Calu3 (cell line): Measurements from ENCODE around the gene MARK2. TPM values are rescaled to one million over a fixed set of nuclear protein-coding genes. Genes with fewer than 3 reads are reported as not detected.
"Not testable (repeated sequence)": the region's sequence is repeated elsewhere in the genome, so short reads cannot be mapped to it uniquely, and the experiment has no call there.

Experiments
- BruUV-seq: library from RNA; stranded (reverse); fragments of 400-500 nt; replicated peaks from 2 replicates; lab custom pipeline; 2021; lab: Mats Ljungman, UMichigan
- CTCF ChIA-PET: fragments of 300-600 bp; sonication (Branson Sonifier 250); formaldehyde crosslinking; loops from one replicate; lab custom pipeline; 2022; ENCODE audit warnings: antibody characterized with exemption; lab: Charles Lee
- DNase-seq: peaks from one replicate; pipeline ENCODE4 v3.0.0; 2022
- H3K27ac Mint-ChIP-seq: one replicate; pipeline ENCODE4 v1.8.0; 2022; ENCODE audit warnings: mixed read lengths; ENCODE audit not compliant: unreplicated experiment
- H3K27me3 Mint-ChIP-seq: one replicate; pipeline ENCODE4 v1.8.0; 2022; ENCODE audit warnings: mixed read lengths; ENCODE audit not compliant: unreplicated experiment
- H3K36me3 Mint-ChIP-seq: one replicate; pipeline ENCODE4 v1.8.0; 2022; ENCODE audit warnings: mild to moderate bottlenecking, moderate library complexity, mixed read lengths; ENCODE audit not compliant: insufficient read depth, unreplicated experiment
- H3K4me1 Mint-ChIP-seq: one replicate; pipeline ENCODE4 v1.8.0; 2022; ENCODE audit warnings: mild to moderate bottlenecking, low read depth, mixed read lengths; ENCODE audit not compliant: unreplicated experiment
- H3K4me3 Mint-ChIP-seq: one replicate; pipeline ENCODE4 v1.8.0; 2022; ENCODE audit warnings: mild to moderate bottlenecking, low read depth, moderate library complexity, mixed read lengths; ENCODE audit not compliant: unreplicated experiment
- H3K9me3 Mint-ChIP-seq: one replicate; pipeline ENCODE4 v1.8.0; 2022; ENCODE audit warnings: low read depth, mixed read lengths; ENCODE audit not compliant: unreplicated experiment
- CTCF ChIP-seq: fragments of 200-600 bp; IDR thresholded peaks from one replicate; pipeline ENCODE4 v1.8.0; 2022; ENCODE audit warnings: antibody characterized with exemption; ENCODE audit not compliant: unreplicated experiment
- intact Hi-C: fragments of 100-400 bp; cut with micrococcal nuclease; formaldehyde crosslinking; loops from one replicate; pipeline ENCODE4 v1.10.0; 2022; ENCODE audit not compliant: unreplicated experiment
- total RNA-seq: library from RNA; stranded (reverse); gene quantifications from 2 replicates; pipeline ENCODE4 v1.2.3, GENCODE V29; 2022

The MARK2 gene
- total RNA-seq, 1 experiment from 2014 or later, result 63.1 TPM

- Mint-ChIP-seq H3K27ac (no peak overlapping the region), H3K4me1 (peaks cover 16% of the 10 kb centered on the region), H3K9me3 (no peaks in the 10 kb centered on the region), H3K4me3 (no peak overlapping the region), H3K36me3 (peaks cover 9% of the 10 kb centered on the region), H3K27me3 (no peaks in the 10 kb centered on the region)
- intact Hi-C loops, result no loop called here
- no peak for DNase-seq
- no peak for TF ChIP-seq CTCF
- CTCF ChIA-PET, result no interaction called here
- BruUV-seq, result no TSS peak
Measured at GRCh38 chr11:63854696-63855095, 15.8 kb downstream of the MARK2 start.

- CTCF ChIA-PET, result interaction anchor here (0.8 to 1.2 kb wide), 3 partner anchors 16 to 78 kb away, joined by 3 to 4 read pairs (median 4); partner anchors contain the start of gene MARK2
- no peak for TF ChIP-seq CTCF
- no TSS peak for BruUV-seq
- H3K27me3 Mint-ChIP-seq, result no peaks in the 10 kb centered on the region
- H3K4me1 Mint-ChIP-seq, result peaks cover 9% of the 10 kb centered on the region
- no peaks in the 10 kb centered on the region for H3K9me3 Mint-ChIP-seq
- intact Hi-C loops, result no loop called here
- peaks cover 9% of the 10 kb centered on the region for H3K36me3 Mint-ChIP-seq
- no peak overlapping the region for H3K27ac Mint-ChIP-seq
- DNase-seq, result no peak
- H3K4me3 Mint-ChIP-seq, result no peak overlapping the region
Measured at GRCh38 chr11:63855975-63856374, 17.1 kb downstream of the MARK2 start.

- Mint-ChIP-seq H3K4me3 (no peak overlapping the region), H3K27me3 (no peaks in the 10 kb centered on the region), H3K27ac (no peak overlapping the region), H3K36me3 (peaks cover 16% of the 10 kb centered on the region), H3K9me3 (no peaks in the 10 kb centered on the region), H3K4me1 (peaks cover 13% of the 10 kb centered on the region)
- no TSS peak for BruUV-seq
- DNase-seq, result no peak
- intact Hi-C loops, result no loop called here
- TF ChIP-seq CTCF, result no peak
- CTCF ChIA-PET, result interaction anchor here (0.7 to 1.0 kb wide), 2 partner anchors 13 to 31 kb away, joined by 3 to 4 read pairs; no protein-coding TSS in a partner anchor
Measured at GRCh38 chr11:63858628-63859550, 20.0 kb downstream of the MARK2 start.

GRCh38 chr11:63862923-63863322 is 24.0 kb downstream of the MARK2 start:
- H3K9me3 Mint-ChIP-seq, result no peaks in the 10 kb centered on the region
- H3K4me3 Mint-ChIP-seq, result no peak overlapping the region
- CTCF ChIA-PET, result interaction anchor here (0.5 to 1.2 kb wide), 3 partner anchors 10 to 25 kb away, joined by 3 to 7 read pairs (median 4); no protein-coding TSS in a partner anchor
- no peak overlapping the region for H3K27ac Mint-ChIP-seq
- intact Hi-C loops, result no loop called here
- no peaks in the 10 kb centered on the region for H3K27me3 Mint-ChIP-seq
- no peak for DNase-seq
- peaks cover 12% of the 10 kb centered on the region for H3K36me3 Mint-ChIP-seq
- no TSS peak for BruUV-seq
- H3K4me1 Mint-ChIP-seq, result peaks cover 13% of the 10 kb centered on the region
- no peak for TF ChIP-seq CTCF

GRCh38 chr11:63863620-63864019 is 24.7 kb downstream of the MARK2 start:
- H3K27me3 Mint-ChIP-seq, BruUV-seq, DNase-seq, H3K9me3 Mint-ChIP-seq, intact Hi-C loops, H3K4me3 Mint-ChIP-seq, H3K27ac Mint-ChIP-seq: not testable (repeated sequence)
- H3K4me1 Mint-ChIP-seq, result peaks cover 20% of the 10 kb centered on the region
- CTCF ChIA-PET, result interaction anchor here (1.2 kb wide), 1 partner anchor 9 kb away, joined by 4 read pairs; no protein-coding TSS in a partner anchor
- peaks cover 15% of the 10 kb centered on the region for H3K36me3 Mint-ChIP-seq
